ENCODE data around the gene MBIP. TPM values are rescaled to one million over a fixed set of nuclear protein-coding genes. Genes with fewer than 3 reads are reported as not detected.

MBIP gene
- total RNA-seq, 1 experiment from 2014 or later, result 19.1 TPM

DNA sequence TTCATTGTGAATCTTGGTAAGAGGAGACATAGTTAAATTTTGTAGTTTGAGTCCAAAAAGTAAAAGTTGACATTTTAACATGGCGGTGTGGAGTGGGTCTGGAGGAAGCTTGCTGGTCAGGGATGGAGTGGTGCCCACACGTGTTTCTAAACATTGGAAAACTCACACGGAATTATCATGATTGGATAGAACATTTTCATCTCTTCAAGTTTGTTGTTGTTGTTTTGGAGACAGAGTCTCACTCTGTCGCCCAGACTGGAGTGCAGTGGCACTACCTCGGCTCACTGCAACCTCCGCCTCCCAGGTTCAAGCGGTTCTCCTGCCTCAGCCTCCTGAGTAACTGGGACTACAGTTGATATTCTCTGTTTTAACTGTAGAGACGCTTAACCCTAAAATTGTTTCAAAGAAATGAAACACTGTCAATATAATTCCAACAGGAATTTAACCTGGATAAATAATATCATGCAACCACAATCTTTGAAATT lies 502 bp upstream of the MBIP start:
- CTCF ChIA-PET, result interaction anchor here (0.6 kb wide), 1 partner anchor 21 kb away, joined by 3 read pairs; no protein-coding TSS in a partner anchor
- Histone ChIP-seq H3K9ac (ENCODE audit: low read length) (peak overlapping the region; percentile 90; the same call in 1 of the 2 replicates), H3K27me3 (ENCODE audit: insufficient read depth, low read length) (no peaks in the 10 kb centered on the region), H3K9me2 (ENCODE audit: insufficient read depth) (no peaks in the 10 kb centered on the region), H3K27ac (ENCODE audit: low read depth, low read length) (no peak overlapping the region), H3K9me3 (ENCODE audit: control insufficient read depth in 1 of 2, insufficient read depth in 1 of 2, low read depth in 1 of 2, low read length in 2 of 2) (no peaks in the 10 kb centered on the region), H3K79me2 (ENCODE audit: insufficient read depth, low read length) (peaks cover 45% of the 10 kb centered on the region), H2AFZ (ENCODE audit: low read depth, low read length, poor library complexity, severe bottlenecking) (peak overlapping the region; percentile 98), H3K4me2 (ENCODE audit: low read length) (peak overlapping the region; percentile 89), H3K4me1 (ENCODE audit: control insufficient read depth in 1 of 2, insufficient read depth in 2 of 2, low read length in 2 of 2) (peaks cover 28 to 40% of the 10 kb centered on the region in 2 experiments), H3K4me3 (replicated peaks in 1 of 2; ENCODE audit: low read depth in 1 of 2, low read length in 2 of 2) (peak overlapping the region; percentile 87 to 96), H3K36me3 (ENCODE audit: control insufficient read depth in 1 of 2, insufficient read depth in 2 of 2, low read length in 2 of 2) (no peaks in the 10 kb centered on the region), H4K20me1 (ENCODE audit: insufficient read depth) (peaks cover 5% of the 10 kb centered on the region; the same call in 1 of the 2 replicates)
- POLR2A ChIA-PET, result no interaction called here
- BruUV-seq (replicated peaks), result TSS peak; percentile 54
- TF ChIP-seq EZH2phosphoT487 (IDR thresholded peaks at IDR 0.05; ENCODE audit: borderline replicate concordance) (no peak), ELF1 (IDR thresholded peaks at IDR 0.05; ENCODE audit: borderline replicate concordance, low read depth) (no peak), POLR2AphosphoS5 (IDR thresholded peaks at IDR 0.05; ENCODE audit: low read depth, low read length) (no peak), JUND (IDR thresholded peaks at IDR 0.05) (no peak), SIN3A (IDR thresholded peaks at IDR 0.05; ENCODE audit: low read depth) (0 out of 2 replicates have a peak, but pooled peaks have one; percentile 6)
- peak; percentile 13; the same call in 1 of the 2 replicates for ATAC-seq
- RAD21 ChIA-PET (ENCODE audit: low non-redundant PET in 1 of 2, low total read pairs in 2 of 2, uncharacterized antibody in 2 of 2, unreplicated experiment in 2 of 2), result no interaction called here
- intact Hi-C loops (cut with micrococcal nuclease), result no loop called here
- no peak for DNase-seq (ENCODE audit: low read depth, low spot score)

DNA sequence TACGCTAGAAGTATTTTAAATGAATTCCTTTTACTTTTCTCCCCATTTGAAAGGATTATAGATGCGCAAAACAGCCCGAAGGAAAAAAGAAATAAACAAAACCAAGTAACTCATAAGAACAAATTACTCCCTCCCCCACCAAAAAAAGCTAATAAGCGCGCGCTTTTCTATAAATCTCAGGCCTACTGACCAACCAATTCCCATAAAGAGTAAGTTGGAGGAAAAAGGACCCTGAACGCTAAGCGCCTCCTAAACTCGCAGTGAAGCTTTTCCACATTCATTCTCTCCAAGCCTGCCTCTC lies 588 bp downstream of the MBIP start:
- Histone ChIP-seq H3K27ac (ENCODE audit: low read depth, low read length) (peak overlapping the region; percentile 59), H3K79me2 (ENCODE audit: insufficient read depth, low read length) (peaks cover 56% of the 10 kb centered on the region), H4K20me1 (ENCODE audit: insufficient read depth) (peaks cover 5% of the 10 kb centered on the region; the same call in 1 of the 2 replicates), H3K9ac (ENCODE audit: low read length) (peak overlapping the region; percentile 90), H3K36me3 (ENCODE audit: control insufficient read depth in 1 of 2, insufficient read depth in 2 of 2, low read length in 2 of 2) (no peaks in the 10 kb centered on the region), H3K27me3 (ENCODE audit: insufficient read depth, low read length) (no peaks in the 10 kb centered on the region), H2AFZ (ENCODE audit: low read depth, low read length, poor library complexity, severe bottlenecking) (no peak overlapping the region), H3K4me3 (replicated peaks in 1 of 2; ENCODE audit: low read depth in 1 of 2, low read length in 2 of 2) (peak overlapping the region; percentile 87 to 96), H3K9me3 (ENCODE audit: control insufficient read depth in 1 of 2, insufficient read depth in 1 of 2, low read depth in 1 of 2, low read length in 2 of 2) (no peaks in the 10 kb centered on the region), H3K4me1 (ENCODE audit: control insufficient read depth in 1 of 2, insufficient read depth in 2 of 2, low read length in 2 of 2) (peaks cover 28 to 40% of the 10 kb centered on the region in 2 experiments), H3K9me2 (ENCODE audit: insufficient read depth) (no peaks in the 10 kb centered on the region), H3K4me2 (ENCODE audit: low read length) (peak overlapping the region; percentile 89)
- DNase-seq (ENCODE audit: low read depth, low spot score), result no peak
- RAD21 ChIA-PET (ENCODE audit: low non-redundant PET in 1 of 2, low total read pairs in 2 of 2, uncharacterized antibody in 2 of 2, unreplicated experiment in 2 of 2), result interaction anchor here in 1 of 2 experiments (0.7 kb wide), 1 partner anchor 203 kb away, joined by 6 read pairs; no protein-coding TSS in a partner anchor
- BruUV-seq (replicated peaks), result no TSS peak
- POLR2A ChIA-PET, result no interaction called here
- intact Hi-C loops (cut with micrococcal nuclease), result loop anchor here (10.0 kb wide), 1 partner anchor 435 kb away; no protein-coding TSS in a partner anchor
- CTCF ChIA-PET, result no interaction called here
- no peak for ATAC-seq
- TF ChIP-seq, protein P1, sequence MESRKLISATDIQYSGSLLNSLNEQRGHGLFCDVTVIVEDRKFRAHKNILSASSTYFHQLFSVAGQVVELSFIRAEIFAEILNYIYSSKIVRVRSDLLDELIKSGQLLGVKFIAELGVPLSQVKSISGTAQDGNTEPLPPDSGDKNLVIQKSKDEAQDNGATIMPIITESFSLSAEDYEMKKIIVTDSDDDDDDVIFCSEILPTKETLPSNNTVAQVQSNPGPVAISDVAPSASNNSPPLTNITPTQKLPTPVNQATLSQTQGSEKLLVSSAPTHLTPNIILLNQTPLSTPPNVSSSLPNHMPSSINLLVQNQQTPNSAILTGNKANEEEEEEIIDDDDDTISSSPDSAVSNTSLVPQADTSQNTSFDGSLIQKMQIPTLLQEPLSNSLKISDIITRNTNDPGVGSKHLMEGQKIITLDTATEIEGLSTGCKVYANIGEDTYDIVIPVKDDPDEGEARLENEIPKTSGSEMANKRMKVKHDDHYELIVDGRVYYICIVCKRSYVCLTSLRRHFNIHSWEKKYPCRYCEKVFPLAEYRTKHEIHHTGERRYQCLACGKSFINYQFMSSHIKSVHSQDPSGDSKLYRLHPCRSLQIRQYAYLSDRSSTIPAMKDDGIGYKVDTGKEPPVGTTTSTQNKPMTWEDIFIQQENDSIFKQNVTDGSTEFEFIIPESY (IDR thresholded peaks at IDR 0.05; ENCODE audit: extremely low read depth, insufficient replicate concordance, low read length), result no peak
- TF ChIP-seq EZH2phosphoT487 (IDR thresholded peaks at IDR 0.05; ENCODE audit: borderline replicate concordance) (no peak), CEBPB (IDR thresholded peaks at IDR 0.05; ENCODE audit: low read depth) (no peak), FOSL1 (IDR thresholded peaks at IDR 0.05; ENCODE audit: low read depth) (no peak), EGR1 (IDR thresholded peaks at IDR 0.05; ENCODE audit: low read depth) (no peak), CBX3 (IDR thresholded peaks at IDR 0.05; ENCODE audit: low read depth) (no peak), YY1 (IDR thresholded peaks at IDR 0.05; ENCODE audit: extremely low read depth, insufficient replicate concordance, low read depth, low read length) (no peak), EZH2 (IDR thresholded peaks at IDR 0.05) (no peak), RAD21 (IDR thresholded peaks at IDR 0.05; ENCODE audit: low read depth) (no peak), ZFX (IDR thresholded peaks at IDR 0.05) (no peak)
- TF ChIP-seq, protein P2, sequence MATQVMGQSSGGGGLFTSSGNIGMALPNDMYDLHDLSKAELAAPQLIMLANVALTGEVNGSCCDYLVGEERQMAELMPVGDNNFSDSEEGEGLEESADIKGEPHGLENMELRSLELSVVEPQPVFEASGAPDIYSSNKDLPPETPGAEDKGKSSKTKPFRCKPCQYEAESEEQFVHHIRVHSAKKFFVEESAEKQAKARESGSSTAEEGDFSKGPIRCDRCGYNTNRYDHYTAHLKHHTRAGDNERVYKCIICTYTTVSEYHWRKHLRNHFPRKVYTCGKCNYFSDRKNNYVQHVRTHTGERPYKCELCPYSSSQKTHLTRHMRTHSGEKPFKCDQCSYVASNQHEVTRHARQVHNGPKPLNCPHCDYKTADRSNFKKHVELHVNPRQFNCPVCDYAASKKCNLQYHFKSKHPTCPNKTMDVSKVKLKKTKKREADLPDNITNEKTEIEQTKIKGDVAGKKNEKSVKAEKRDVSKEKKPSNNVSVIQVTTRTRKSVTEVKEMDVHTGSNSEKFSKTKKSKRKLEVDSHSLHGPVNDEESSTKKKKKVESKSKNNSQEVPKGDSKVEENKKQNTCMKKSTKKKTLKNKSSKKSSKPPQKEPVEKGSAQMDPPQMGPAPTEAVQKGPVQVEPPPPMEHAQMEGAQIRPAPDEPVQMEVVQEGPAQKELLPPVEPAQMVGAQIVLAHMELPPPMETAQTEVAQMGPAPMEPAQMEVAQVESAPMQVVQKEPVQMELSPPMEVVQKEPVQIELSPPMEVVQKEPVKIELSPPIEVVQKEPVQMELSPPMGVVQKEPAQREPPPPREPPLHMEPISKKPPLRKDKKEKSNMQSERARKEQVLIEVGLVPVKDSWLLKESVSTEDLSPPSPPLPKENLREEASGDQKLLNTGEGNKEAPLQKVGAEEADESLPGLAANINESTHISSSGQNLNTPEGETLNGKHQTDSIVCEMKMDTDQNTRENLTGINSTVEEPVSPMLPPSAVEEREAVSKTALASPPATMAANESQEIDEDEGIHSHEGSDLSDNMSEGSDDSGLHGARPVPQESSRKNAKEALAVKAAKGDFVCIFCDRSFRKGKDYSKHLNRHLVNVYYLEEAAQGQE (IDR thresholded peaks at IDR 0.05; ENCODE audit: low read depth), result no peak
